Rectal smooth muscle tissue (tissue), 1 donor: ENCODE results near the gene HSPB3.
"Not testable (repeated sequence)": the region's sequence is repeated elsewhere in the genome, so short reads cannot be mapped to it uniquely, and the experiment has no call there.

Experiments
- H3K27ac ChIP-seq: one replicate; pipeline ENCODE4 v1.7.0; 2013; ENCODE audit warnings: low read depth, low read length, inconsistent platforms
- H3K27me3 ChIP-seq: one replicate; pipeline ENCODE4 v1.7.0; 2013; ENCODE audit warnings: low read length; ENCODE audit not compliant: control insufficient read depth, insufficient read depth
- H3K36me3 ChIP-seq: one replicate; pipeline ENCODE4 v1.7.0; 2013; ENCODE audit warnings: low read length; ENCODE audit not compliant: control insufficient read depth, insufficient read depth
- H3K4me1 ChIP-seq: one replicate; pipeline ENCODE4 v1.7.0; 2013; ENCODE audit warnings: low read length; ENCODE audit not compliant: control insufficient read depth, insufficient read depth
- H3K4me3 ChIP-seq: one replicate; pipeline ENCODE4 v1.7.0; 2013; ENCODE audit warnings: low read length
- H3K9ac ChIP-seq: one replicate; pipeline ENCODE4 v1.7.0; 2013; ENCODE audit warnings: low read length

HSPB3 gene

GRCh38 chr5:54460181-54460919 lies 4.9 kb downstream of the HSPB3 start:
- no peak overlapping the region for H3K27ac ChIP-seq
- H3K4me1 ChIP-seq = peaks cover 9% of the 10 kb centered on the region
- no peaks in the 10 kb centered on the region for H3K27me3 ChIP-seq
- H3K36me3 ChIP-seq = no peaks in the 10 kb centered on the region
- H3K4me3 ChIP-seq = no peak overlapping the region
- no peak overlapping the region for H3K9ac ChIP-seq

- Histone ChIP-seq H3K4me1 (peaks cover 4% of the 10 kb centered on the region), H3K27me3 (no peaks in the 10 kb centered on the region), H3K36me3 (no peaks in the 10 kb centered on the region), H3K4me3 (no peak overlapping the region), H3K27ac (no peak overlapping the region), H3K9ac (no peak overlapping the region)
Measured at GRCh38 chr5:54462281-54462680, 6.8 kb downstream of the HSPB3 start.

- no peak overlapping the region for H3K27ac ChIP-seq
- no peak overlapping the region for H3K9ac ChIP-seq
- H3K27me3 ChIP-seq = no peaks in the 10 kb centered on the region
- no peaks in the 10 kb centered on the region for H3K4me1 ChIP-seq
- no peak overlapping the region for H3K4me3 ChIP-seq
- H3K36me3 ChIP-seq = no peaks in the 10 kb centered on the region
Measured at GRCh38 chr5:54463713-54464112, 8.2 kb downstream of the HSPB3 start.

- Histone ChIP-seq H3K4me1 (no peaks in the 10 kb centered on the region), H3K27ac (no peak overlapping the region), H3K9ac (no peak overlapping the region), H3K36me3 (no peaks in the 10 kb centered on the region), H3K4me3 (no peak overlapping the region), H3K27me3 (no peaks in the 10 kb centered on the region)
Measured at GRCh38 chr5:54469622-54470021, 14.1 kb downstream of the HSPB3 start.

- Histone ChIP-seq H3K27ac (no peak overlapping the region), H3K27me3 (no peaks in the 10 kb centered on the region), H3K4me3 (no peak overlapping the region), H3K9ac (no peak overlapping the region), H3K36me3 (no peaks in the 10 kb centered on the region), H3K4me1 (no peaks in the 10 kb centered on the region)
Measured at GRCh38 chr5:54470128-54470527, 14.6 kb downstream of the HSPB3 start.

GRCh38 chr5:54470677-54471076 lies 15.2 kb downstream of the HSPB3 start:
- no peak overlapping the region for H3K9ac ChIP-seq
- no peak overlapping the region for H3K4me3 ChIP-seq
- no peaks in the 10 kb centered on the region for H3K27me3 ChIP-seq
- no peaks in the 10 kb centered on the region for H3K36me3 ChIP-seq
- H3K27ac ChIP-seq = no peak overlapping the region
- H3K4me1 ChIP-seq = no peaks in the 10 kb centered on the region

- Histone ChIP-seq H3K9ac (no peak overlapping the region), H3K4me3 (no peak overlapping the region), H3K27me3 (no peaks in the 10 kb centered on the region), H3K36me3 (no peaks in the 10 kb centered on the region), H3K4me1 (no peaks in the 10 kb centered on the region), H3K27ac (no peak overlapping the region)
Measured at GRCh38 chr5:54471398-54471797, 15.9 kb downstream of the HSPB3 start.

GRCh38 chr5:54476682-54477081 lies 21.2 kb downstream of the HSPB3 start:
- Histone ChIP-seq H3K27ac (no peak overlapping the region), H3K4me1 (no peaks in the 10 kb centered on the region), H3K36me3 (no peaks in the 10 kb centered on the region), H3K9ac (no peak overlapping the region), H3K4me3 (no peak overlapping the region), H3K27me3 (no peaks in the 10 kb centered on the region)

GRCh38 chr5:54477941-54478478 lies 22.5 kb downstream of the HSPB3 start:
- Histone ChIP-seq H3K9ac (no peak overlapping the region), H3K36me3 (no peaks in the 10 kb centered on the region), H3K27me3 (no peaks in the 10 kb centered on the region), H3K27ac (no peak overlapping the region), H3K4me3 (no peak overlapping the region), H3K4me1 (no peaks in the 10 kb centered on the region)

GRCh38 chr5:54480296-54480695 lies 24.8 kb downstream of the HSPB3 start:
- H3K27ac ChIP-seq = no peak overlapping the region
- H3K4me1 ChIP-seq = no peaks in the 10 kb centered on the region
- no peaks in the 10 kb centered on the region for H3K36me3 ChIP-seq
- H3K27me3 ChIP-seq = no peaks in the 10 kb centered on the region
- no peak overlapping the region for H3K4me3 ChIP-seq
- H3K9ac ChIP-seq = no peak overlapping the region

GRCh38 chr5:54484219-54484894 lies 28.9 kb downstream of the HSPB3 start:
- Histone ChIP-seq H3K27me3 (no peaks in the 10 kb centered on the region), H3K9ac (no peak overlapping the region), H3K27ac (no peak overlapping the region), H3K4me1 (no peaks in the 10 kb centered on the region), H3K36me3 (no peaks in the 10 kb centered on the region), H3K4me3 (no peak overlapping the region)

GRCh38 chr5:54485659-54486058 lies 30.2 kb downstream of the HSPB3 start:
- not testable (repeated sequence) for H3K27ac ChIP-seq, H3K27me3 ChIP-seq, H3K4me3 ChIP-seq, H3K36me3 ChIP-seq, H3K4me1 ChIP-seq, H3K9ac ChIP-seq

GRCh38 chr5:54489648-54489979 lies 34.1 kb downstream of the HSPB3 start:
- H3K27me3 ChIP-seq, H3K4me3 ChIP-seq, H3K9ac ChIP-seq, H3K4me1 ChIP-seq, H3K36me3 ChIP-seq, H3K27ac ChIP-seq: not testable (repeated sequence)
